SK-N-SH (cell line): ENCODE measurements around the gene BACE2. TPM values are rescaled to one million over a fixed set of nuclear protein-coding genes. Genes with fewer than 3 reads are reported as not detected.

Experiments used
- CTCF ChIA-PET: fragments of 300-600, 350-600 bp; formaldehyde crosslinking; extraction: SDS; loops from one replicate; lab custom pipeline; 2021; lab: Yijun Ruan, JAX
- POLR2A ChIA-PET: fragments of 350-600 bp; sonication (Branson Sonifier 250); formaldehyde crosslinking; extraction: SDS; loops from one replicate; lab custom pipeline; 2020; ENCODE audit warnings: antibody characterized with exemption, inconsistent platforms; lab: Yijun Ruan, JAX
- DNase-seq: peaks from one replicate; pipeline ENCODE4 v3.0.0; 2012
- H2AFZ ChIP-seq: fragments of 200-600 bp; sonication (generic); 2 replicates; pipeline ENCODE4 v1.8.1; 2016; ENCODE audit warnings: antibody characterized with exemption, mild to moderate bottlenecking, low read depth
- H3F3A ChIP-seq: fragments of 200-600 bp; sonication (generic); replicated peaks from 2 replicates; pipeline ENCODE3; 2016; ENCODE audit warnings: antibody characterized with exemption, mild to moderate bottlenecking; ENCODE audit not compliant: insufficient read depth
- H3K27ac ChIP-seq, 2 experiments: fragments of 200-500 bp in 1 of 2; fragments of 200-600 bp in 1 of 2; sonication (Bioruptor generic) in 1 of 2; sonication (generic), shearing (Covaris generic) in 1 of 2; 2 replicates each; pipeline versions ENCODE4 v1.5.1 to v1.6.1; 2014 to 2016; ENCODE audit warnings: low read depth in 2 of 2, inconsistent platforms in 1 of 2, low read length in 1 of 2, mild to moderate bottlenecking in 1 of 2, mixed read lengths in 1 of 2
- H3K27me3 ChIP-seq: fragments of 200-600 bp; sonication (generic), shearing (Covaris generic); 2 replicates; pipeline ENCODE4 v1.6.1; 2016; ENCODE audit warnings: mixed run types; ENCODE audit not compliant: insufficient read depth
- H3K36me3 ChIP-seq, 2 experiments: fragments of 200-500 bp in 1 of 2; fragments of 200-600 bp in 1 of 2; sonication (Bioruptor generic) in 1 of 2; sonication (generic) in 1 of 2; replicated peaks in 1 of 2; 2 replicates each; pipeline versions ENCODE3 to v1.5.1; 2014 to 2016; ENCODE audit warnings: low read length in 1 of 2, mild to moderate bottlenecking in 1 of 2; ENCODE audit not compliant: insufficient read depth in 2 of 2, control insufficient read depth in 1 of 2
- H3K4me1 ChIP-seq, 2 experiments: fragments of 200-500 bp in 1 of 2; fragments of 200-600 bp in 1 of 2; sonication (Bioruptor generic) in 1 of 2; sonication (generic), shearing (Covaris generic) in 1 of 2; 2 replicates each; pipeline versions ENCODE4 v1.5.1 to v1.6.1; 2014 to 2016; ENCODE audit warnings: low read depth in 1 of 2, low read length in 1 of 2, mixed run types in 1 of 2; ENCODE audit not compliant: insufficient read depth in 2 of 2, control insufficient read depth in 1 of 2
- H3K4me2 ChIP-seq: fragments of 200-600 bp; sonication (generic), shearing (Covaris generic); 2 replicates; pipeline ENCODE4 v1.6.1; 2017; ENCODE audit warnings: mixed run types
- H3K4me3 ChIP-seq, 2 experiments: fragments of 200-500 bp in 1 of 2; fragments of 200-600 bp in 1 of 2; sonication (Bioruptor generic) in 1 of 2; sonication (generic), shearing (Covaris generic) in 1 of 2; 2 replicates each; pipeline versions ENCODE4 v1.5.1 to v1.8.1; 2014 to 2016; ENCODE audit warnings: low read depth in 2 of 2, inconsistent platforms in 1 of 2, low read length in 1 of 2, mild to moderate bottlenecking in 1 of 2, mixed read lengths in 1 of 2, moderate library complexity in 1 of 2
- H3K79me2 ChIP-seq: fragments of 200-600 bp; sonication (generic); 2 replicates; pipeline ENCODE4 v1.8.1; 2017; ENCODE audit warnings: mild to moderate bottlenecking; ENCODE audit not compliant: insufficient read depth
- H3K9ac ChIP-seq: fragments of 200-600 bp; sonication (generic); 2 replicates; pipeline ENCODE4 v1.6.1; 2017; ENCODE audit warnings: mixed run types
- H3K9me2 ChIP-seq: fragments of 200-600 bp; sonication (generic); 2 replicates; pipeline ENCODE4 v1.6.1; 2017; ENCODE audit warnings: mixed run types
- H3K9me3 ChIP-seq: fragments of 200-600 bp; sonication (generic); 2 replicates; pipeline ENCODE4 v1.6.1; 2017; ENCODE audit warnings: mixed run types, mild to moderate bottlenecking, moderate library complexity
- H4K20me1 ChIP-seq: fragments of 200-600 bp; sonication (generic); 2 replicates; pipeline ENCODE4 v1.6.1; 2017; ENCODE audit warnings: mild to moderate bottlenecking, mixed run types; ENCODE audit not compliant: insufficient read depth
- CHD2 ChIP-seq: fragments of 150-350 bp; IDR thresholded peaks from 2 replicates; pipeline ENCODE4 v1.6.1; 2018; ENCODE audit warnings: low read length; ENCODE audit not compliant: partially characterized antibody
- EP300 ChIP-seq, 2 experiments: IDR thresholded peaks; 2 replicates each; pipeline versions ENCODE4 v1.4.0 to v1.6.1; 2012; ENCODE audit warnings: borderline replicate concordance in 1 of 2, low read depth in 1 of 2, low read length in 1 of 2
- GABPA ChIP-seq: IDR thresholded peaks from 2 replicates; pipeline ENCODE4 v1.4.0; 2012; ENCODE audit warnings: low read depth, mild to moderate bottlenecking
- GATA2 ChIP-seq: sonication (generic); formaldehyde crosslinking; IDR thresholded peaks from 2 replicates; pipeline ENCODE4 v1.5.0; 2020; ENCODE audit warnings: mild to moderate bottlenecking, missing genetic modification reagents
- JUND ChIP-seq: IDR thresholded peaks from 2 replicates; pipeline ENCODE4 v1.4.0; 2012
- NFIC ChIP-seq: IDR thresholded peaks from 2 replicates; pipeline ENCODE4 v1.4.0; 2012; ENCODE audit warnings: borderline replicate concordance
- POLR2AphosphoS5 ChIP-seq: IDR thresholded peaks from 2 replicates; pipeline ENCODE4 v1.6.1; 2012; ENCODE audit warnings: low read depth, low read length
- RAD21 ChIP-seq: IDR thresholded peaks from 2 replicates; pipeline ENCODE4 v1.6.1; 2012; ENCODE audit warnings: mild to moderate bottlenecking, low read length
- RCOR1 ChIP-seq: fragments of 150-350 bp; IDR thresholded peaks from 2 replicates; pipeline ENCODE4 v1.6.1; 2017; ENCODE audit warnings: antibody characterized with exemption, low read length
- RFX5 ChIP-seq: IDR thresholded peaks from 2 replicates; pipeline ENCODE4 v1.6.1; 2012; ENCODE audit warnings: mild to moderate bottlenecking, improper control_type of control experiment, low read length
- SIN3A ChIP-seq: IDR thresholded peaks from 2 replicates; pipeline ENCODE4 v1.6.1; 2012; ENCODE audit warnings: low read depth, mild to moderate bottlenecking, low read length, moderate library complexity, borderline replicate concordance
- SMC3 ChIP-seq: IDR thresholded peaks from 2 replicates; pipeline ENCODE4 v1.6.1; 2012; ENCODE audit warnings: low read depth, low read length, improper control_type of control experiment
- WGBS: methylation state at CpG from one replicate; pipeline ENCODE4 v1.1.6; 2017; ENCODE audit warnings: low lambda C conversion rate; 5-methylcytosine and 5-hydroxymethylcytosine counted together
- polyA plus RNA-seq, 3 experiments: library from polyadenylated mRNA; depleted of rRNA; stranded (reverse); fragments of >200 nt; gene quantifications; 2 replicates each; pipeline ENCODE4 v1.2.3, GENCODE V29; 2012
- TF ChIP-seq, protein P1 (sequence below): IDR thresholded peaks from 2 replicates; pipeline ENCODE4; 2012
- TF ChIP-seq, protein P2 (sequence below): fragments of 150-350 bp; IDR thresholded peaks from 2 replicates; pipeline ENCODE4 v1.6.1; 2016; ENCODE audit warnings: mild to moderate bottlenecking, low read depth, low read length
- TF ChIP-seq, protein P3 (sequence below): IDR thresholded peaks from 2 replicates; pipeline ENCODE4 v1.4.0; 2012; ENCODE audit warnings: low read depth, borderline replicate concordance
- TF ChIP-seq, protein P4 (sequence below): fragments of 150-350 bp; IDR thresholded peaks from 2 replicates; pipeline ENCODE4 v1.6.1; 2017; ENCODE audit warnings: antibody characterized with exemption, low read length, low read depth, borderline replicate concordance

BACE2 gene
- polyA plus RNA-seq, 1 of the 3 experiments (the other 2 are of a cell fraction) = 23.4 TPM

DNA sequence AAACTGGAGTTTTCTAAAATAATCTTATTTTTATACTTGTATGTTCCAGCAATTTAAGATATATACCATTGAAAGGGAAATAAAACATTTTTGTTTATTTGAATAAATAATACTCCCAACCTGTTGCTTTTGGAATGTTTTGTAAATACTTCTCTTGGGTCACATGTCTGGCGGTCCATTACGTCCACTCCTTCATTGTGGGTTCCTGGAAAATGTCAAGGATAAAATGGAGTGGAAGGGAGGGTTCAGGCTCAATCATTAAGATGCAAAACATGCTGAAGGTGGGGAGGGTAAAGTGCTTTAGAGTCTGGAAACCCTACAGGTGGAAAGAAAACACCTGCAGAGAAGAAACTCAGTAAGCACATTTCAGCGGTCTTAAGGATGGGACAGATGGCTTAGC is 114.5 kb downstream of the BACE2 start:
- no peak overlapping the region for H3K4me2 ChIP-seq
- DNase-seq = no peak
- H3K4me3 ChIP-seq = no peak overlapping the region
- no peak overlapping the region for H3K27ac ChIP-seq
- TF ChIP-seq, protein P1, sequence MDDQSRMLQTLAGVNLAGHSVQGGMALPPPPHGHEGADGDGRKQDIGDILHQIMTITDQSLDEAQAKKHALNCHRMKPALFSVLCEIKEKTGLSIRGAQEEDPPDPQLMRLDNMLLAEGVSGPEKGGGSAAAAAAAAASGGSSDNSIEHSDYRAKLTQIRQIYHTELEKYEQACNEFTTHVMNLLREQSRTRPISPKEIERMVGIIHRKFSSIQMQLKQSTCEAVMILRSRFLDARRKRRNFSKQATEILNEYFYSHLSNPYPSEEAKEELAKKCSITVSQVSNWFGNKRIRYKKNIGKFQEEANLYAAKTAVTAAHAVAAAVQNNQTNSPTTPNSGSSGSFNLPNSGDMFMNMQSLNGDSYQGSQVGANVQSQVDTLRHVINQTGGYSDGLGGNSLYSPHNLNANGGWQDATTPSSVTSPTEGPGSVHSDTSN = no peak
- TF ChIP-seq GATA2 (CRISPR knock-in tag) (no peak), NFIC (no peak), GABPA (no peak), RFX5 (no peak), EP300 (IDR thresholded peaks at IDR 0.05; ENCODE audit: borderline replicate concordance in 1 of 2, low read depth in 1 of 2, low read length in 1 of 2) (no peak), SIN3A (no peak), SMC3 (no peak), POLR2AphosphoS5 (no peak), RCOR1 (no peak), RAD21 (no peak), CHD2 (no peak), JUND (no peak)
- TF ChIP-seq, protein P2, sequence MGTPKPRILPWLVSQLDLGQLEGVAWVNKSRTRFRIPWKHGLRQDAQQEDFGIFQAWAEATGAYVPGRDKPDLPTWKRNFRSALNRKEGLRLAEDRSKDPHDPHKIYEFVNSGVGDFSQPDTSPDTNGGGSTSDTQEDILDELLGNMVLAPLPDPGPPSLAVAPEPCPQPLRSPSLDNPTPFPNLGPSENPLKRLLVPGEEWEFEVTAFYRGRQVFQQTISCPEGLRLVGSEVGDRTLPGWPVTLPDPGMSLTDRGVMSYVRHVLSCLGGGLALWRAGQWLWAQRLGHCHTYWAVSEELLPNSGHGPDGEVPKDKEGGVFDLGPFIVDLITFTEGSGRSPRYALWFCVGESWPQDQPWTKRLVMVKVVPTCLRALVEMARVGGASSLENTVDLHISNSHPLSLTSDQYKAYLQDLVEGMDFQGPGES = no peak
- TF ChIP-seq, protein P3, sequence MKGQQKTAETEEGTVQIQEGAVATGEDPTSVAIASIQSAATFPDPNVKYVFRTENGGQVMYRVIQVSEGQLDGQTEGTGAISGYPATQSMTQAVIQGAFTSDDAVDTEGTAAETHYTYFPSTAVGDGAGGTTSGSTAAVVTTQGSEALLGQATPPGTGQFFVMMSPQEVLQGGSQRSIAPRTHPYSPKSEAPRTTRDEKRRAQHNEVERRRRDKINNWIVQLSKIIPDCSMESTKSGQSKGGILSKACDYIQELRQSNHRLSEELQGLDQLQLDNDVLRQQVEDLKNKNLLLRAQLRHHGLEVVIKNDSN = no peak
- TF ChIP-seq, protein P4, sequence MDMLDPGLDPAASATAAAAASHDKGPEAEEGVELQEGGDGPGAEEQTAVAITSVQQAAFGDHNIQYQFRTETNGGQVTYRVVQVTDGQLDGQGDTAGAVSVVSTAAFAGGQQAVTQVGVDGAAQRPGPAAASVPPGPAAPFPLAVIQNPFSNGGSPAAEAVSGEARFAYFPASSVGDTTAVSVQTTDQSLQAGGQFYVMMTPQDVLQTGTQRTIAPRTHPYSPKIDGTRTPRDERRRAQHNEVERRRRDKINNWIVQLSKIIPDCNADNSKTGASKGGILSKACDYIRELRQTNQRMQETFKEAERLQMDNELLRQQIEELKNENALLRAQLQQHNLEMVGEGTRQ = no peak
- H3K79me2 ChIP-seq = no peaks in the 10 kb centered on the region
- CTCF ChIA-PET = interaction anchor here (0.7 to 7.1 kb wide), 24 partner anchors 8 to 534 kb away, joined by 3 to 122 read pairs (median 5); no protein-coding TSS in a partner anchor
- no peaks in the 10 kb centered on the region for H3K9me2 ChIP-seq
- H3K9ac ChIP-seq = no peak overlapping the region
- H3F3A ChIP-seq = no peaks in the 10 kb centered on the region
- POLR2A ChIA-PET = no interaction called here
- peaks cover 20% of the 10 kb centered on the region; the same call in 1 of the 2 replicates for H3K27me3 ChIP-seq
- H4K20me1 ChIP-seq = no peaks in the 10 kb centered on the region
- H2AFZ ChIP-seq = no peak overlapping the region
- no peaks in the 10 kb centered on the region for H3K4me1 ChIP-seq
- no peaks in the 10 kb centered on the region for H3K36me3 ChIP-seq
- no peaks in the 10 kb centered on the region for H3K9me3 ChIP-seq
- WGBS = 25% methylated on average over 3 of the region's 3 CpGs
